ENCODE results near the gene CNTN4. TPM values are rescaled to one million over a fixed set of nuclear protein-coding genes. Genes with fewer than 3 reads are reported as not detected.

The CNTN4 gene
- total and polyA plus RNA-seq, 2 experiments from 2014 or later = 0.91 to 4.0 TPM

DNA sequence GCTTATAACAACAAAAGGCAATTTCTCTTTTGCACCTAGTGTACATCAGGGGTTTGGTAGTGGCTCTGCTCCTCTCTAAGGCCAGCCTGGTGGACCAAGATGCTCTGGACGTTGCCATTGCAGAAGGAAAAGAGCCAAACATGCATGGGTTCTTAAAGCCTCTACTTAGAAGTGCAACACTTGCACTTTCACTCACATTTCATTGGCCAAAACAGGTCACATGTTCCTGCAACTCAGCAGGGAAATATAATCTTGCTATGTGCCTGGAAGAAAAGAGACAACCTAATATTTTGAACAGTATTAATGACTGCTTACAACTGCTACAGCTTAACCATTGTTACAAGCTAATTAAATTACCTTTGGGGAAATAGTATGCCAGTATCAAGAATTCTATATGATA, 828.6 kb downstream of the CNTN4 start:
- Mint-ChIP-seq H3K36me3 (ENCODE audit: low read depth) (peaks cover 23% of the 10 kb centered on the region), H3K4me1 (no peaks in the 10 kb centered on the region), H3K9me3 (peaks cover 92% of the 10 kb centered on the region), H3K27me3 (ENCODE audit: insufficient read depth, low read depth, poor library complexity) (no peaks in the 10 kb centered on the region), H3K4me3 (no peak overlapping the region), H3K27ac (no peak overlapping the region)
- DNase-seq (ENCODE audit: low spot score) = no peak
- no peaks in the 10 kb centered on the region for H3K36me3 ChIP-seq (ENCODE audit: insufficient read depth)
- H2AFZ ChIP-seq = no peak overlapping the region
- no peaks in the 10 kb centered on the region for H3K9me2 ChIP-seq (ENCODE audit: insufficient read depth)
- H4K20me1 ChIP-seq (replicated peaks; ENCODE audit: insufficient read depth) = no peaks in the 10 kb centered on the region
- no peak overlapping the region for H3K27ac ChIP-seq (ENCODE audit: low read depth)
- H3K4me1 ChIP-seq (ENCODE audit: insufficient read depth) = peaks cover 5% of the 10 kb centered on the region
- no peaks in the 10 kb centered on the region for H3K79me2 ChIP-seq (replicated peaks; ENCODE audit: insufficient read depth)
- no peaks in the 10 kb centered on the region for H3K27me3 ChIP-seq (ENCODE audit: insufficient read depth)
- TF ChIP-seq EZH2phosphoT487 (IDR thresholded peaks at IDR 0.05; ENCODE audit: unreplicated experiment) (no peak), NANOG (IDR thresholded peaks at IDR 0.05; ENCODE audit: borderline replicate concordance) (no peak), ZNF114 (CRISPR knock-in tag; IDR thresholded peaks at IDR 0.05) (no peak), EZH2 (IDR thresholded peaks at IDR 0.05; ENCODE audit: low read depth, unreplicated experiment) (no peak), JUNB (IDR thresholded peaks at IDR 0.05; ENCODE audit: unreplicated experiment) (no peak), CREB1 (CRISPR knock-in tag; IDR thresholded peaks at IDR 0.05; ENCODE audit: low read depth) (no peak), POLR2AphosphoS5 (IDR thresholded peaks at IDR 0.05; ENCODE audit: low read depth) (no peak), ZNF331 (CRISPR knock-in tag; IDR thresholded peaks at IDR 0.05; ENCODE audit: low read depth) (no peak), STAT1 (IDR thresholded peaks at IDR 0.05; ENCODE audit: unreplicated experiment) (no peak)
- TF ChIP-seq, protein P1, sequence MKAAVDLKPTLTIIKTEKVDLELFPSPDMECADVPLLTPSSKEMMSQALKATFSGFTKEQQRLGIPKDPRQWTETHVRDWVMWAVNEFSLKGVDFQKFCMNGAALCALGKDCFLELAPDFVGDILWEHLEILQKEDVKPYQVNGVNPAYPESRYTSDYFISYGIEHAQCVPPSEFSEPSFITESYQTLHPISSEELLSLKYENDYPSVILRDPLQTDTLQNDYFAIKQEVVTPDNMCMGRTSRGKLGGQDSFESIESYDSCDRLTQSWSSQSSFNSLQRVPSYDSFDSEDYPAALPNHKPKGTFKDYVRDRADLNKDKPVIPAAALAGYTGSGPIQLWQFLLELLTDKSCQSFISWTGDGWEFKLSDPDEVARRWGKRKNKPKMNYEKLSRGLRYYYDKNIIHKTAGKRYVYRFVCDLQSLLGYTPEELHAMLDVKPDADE (IDR thresholded peaks at IDR 0.05) = no peak
- TF ChIP-seq, protein P2, sequence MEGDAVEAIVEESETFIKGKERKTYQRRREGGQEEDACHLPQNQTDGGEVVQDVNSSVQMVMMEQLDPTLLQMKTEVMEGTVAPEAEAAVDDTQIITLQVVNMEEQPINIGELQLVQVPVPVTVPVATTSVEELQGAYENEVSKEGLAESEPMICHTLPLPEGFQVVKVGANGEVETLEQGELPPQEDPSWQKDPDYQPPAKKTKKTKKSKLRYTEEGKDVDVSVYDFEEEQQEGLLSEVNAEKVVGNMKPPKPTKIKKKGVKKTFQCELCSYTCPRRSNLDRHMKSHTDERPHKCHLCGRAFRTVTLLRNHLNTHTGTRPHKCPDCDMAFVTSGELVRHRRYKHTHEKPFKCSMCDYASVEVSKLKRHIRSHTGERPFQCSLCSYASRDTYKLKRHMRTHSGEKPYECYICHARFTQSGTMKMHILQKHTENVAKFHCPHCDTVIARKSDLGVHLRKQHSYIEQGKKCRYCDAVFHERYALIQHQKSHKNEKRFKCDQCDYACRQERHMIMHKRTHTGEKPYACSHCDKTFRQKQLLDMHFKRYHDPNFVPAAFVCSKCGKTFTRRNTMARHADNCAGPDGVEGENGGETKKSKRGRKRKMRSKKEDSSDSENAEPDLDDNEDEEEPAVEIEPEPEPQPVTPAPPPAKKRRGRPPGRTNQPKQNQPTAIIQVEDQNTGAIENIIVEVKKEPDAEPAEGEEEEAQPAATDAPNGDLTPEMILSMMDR (conservative IDR thresholded peaks at IDR 0.05; ENCODE audit: low read depth in 2 of 2) = no peak
- TF ChIP-seq, protein P3, sequence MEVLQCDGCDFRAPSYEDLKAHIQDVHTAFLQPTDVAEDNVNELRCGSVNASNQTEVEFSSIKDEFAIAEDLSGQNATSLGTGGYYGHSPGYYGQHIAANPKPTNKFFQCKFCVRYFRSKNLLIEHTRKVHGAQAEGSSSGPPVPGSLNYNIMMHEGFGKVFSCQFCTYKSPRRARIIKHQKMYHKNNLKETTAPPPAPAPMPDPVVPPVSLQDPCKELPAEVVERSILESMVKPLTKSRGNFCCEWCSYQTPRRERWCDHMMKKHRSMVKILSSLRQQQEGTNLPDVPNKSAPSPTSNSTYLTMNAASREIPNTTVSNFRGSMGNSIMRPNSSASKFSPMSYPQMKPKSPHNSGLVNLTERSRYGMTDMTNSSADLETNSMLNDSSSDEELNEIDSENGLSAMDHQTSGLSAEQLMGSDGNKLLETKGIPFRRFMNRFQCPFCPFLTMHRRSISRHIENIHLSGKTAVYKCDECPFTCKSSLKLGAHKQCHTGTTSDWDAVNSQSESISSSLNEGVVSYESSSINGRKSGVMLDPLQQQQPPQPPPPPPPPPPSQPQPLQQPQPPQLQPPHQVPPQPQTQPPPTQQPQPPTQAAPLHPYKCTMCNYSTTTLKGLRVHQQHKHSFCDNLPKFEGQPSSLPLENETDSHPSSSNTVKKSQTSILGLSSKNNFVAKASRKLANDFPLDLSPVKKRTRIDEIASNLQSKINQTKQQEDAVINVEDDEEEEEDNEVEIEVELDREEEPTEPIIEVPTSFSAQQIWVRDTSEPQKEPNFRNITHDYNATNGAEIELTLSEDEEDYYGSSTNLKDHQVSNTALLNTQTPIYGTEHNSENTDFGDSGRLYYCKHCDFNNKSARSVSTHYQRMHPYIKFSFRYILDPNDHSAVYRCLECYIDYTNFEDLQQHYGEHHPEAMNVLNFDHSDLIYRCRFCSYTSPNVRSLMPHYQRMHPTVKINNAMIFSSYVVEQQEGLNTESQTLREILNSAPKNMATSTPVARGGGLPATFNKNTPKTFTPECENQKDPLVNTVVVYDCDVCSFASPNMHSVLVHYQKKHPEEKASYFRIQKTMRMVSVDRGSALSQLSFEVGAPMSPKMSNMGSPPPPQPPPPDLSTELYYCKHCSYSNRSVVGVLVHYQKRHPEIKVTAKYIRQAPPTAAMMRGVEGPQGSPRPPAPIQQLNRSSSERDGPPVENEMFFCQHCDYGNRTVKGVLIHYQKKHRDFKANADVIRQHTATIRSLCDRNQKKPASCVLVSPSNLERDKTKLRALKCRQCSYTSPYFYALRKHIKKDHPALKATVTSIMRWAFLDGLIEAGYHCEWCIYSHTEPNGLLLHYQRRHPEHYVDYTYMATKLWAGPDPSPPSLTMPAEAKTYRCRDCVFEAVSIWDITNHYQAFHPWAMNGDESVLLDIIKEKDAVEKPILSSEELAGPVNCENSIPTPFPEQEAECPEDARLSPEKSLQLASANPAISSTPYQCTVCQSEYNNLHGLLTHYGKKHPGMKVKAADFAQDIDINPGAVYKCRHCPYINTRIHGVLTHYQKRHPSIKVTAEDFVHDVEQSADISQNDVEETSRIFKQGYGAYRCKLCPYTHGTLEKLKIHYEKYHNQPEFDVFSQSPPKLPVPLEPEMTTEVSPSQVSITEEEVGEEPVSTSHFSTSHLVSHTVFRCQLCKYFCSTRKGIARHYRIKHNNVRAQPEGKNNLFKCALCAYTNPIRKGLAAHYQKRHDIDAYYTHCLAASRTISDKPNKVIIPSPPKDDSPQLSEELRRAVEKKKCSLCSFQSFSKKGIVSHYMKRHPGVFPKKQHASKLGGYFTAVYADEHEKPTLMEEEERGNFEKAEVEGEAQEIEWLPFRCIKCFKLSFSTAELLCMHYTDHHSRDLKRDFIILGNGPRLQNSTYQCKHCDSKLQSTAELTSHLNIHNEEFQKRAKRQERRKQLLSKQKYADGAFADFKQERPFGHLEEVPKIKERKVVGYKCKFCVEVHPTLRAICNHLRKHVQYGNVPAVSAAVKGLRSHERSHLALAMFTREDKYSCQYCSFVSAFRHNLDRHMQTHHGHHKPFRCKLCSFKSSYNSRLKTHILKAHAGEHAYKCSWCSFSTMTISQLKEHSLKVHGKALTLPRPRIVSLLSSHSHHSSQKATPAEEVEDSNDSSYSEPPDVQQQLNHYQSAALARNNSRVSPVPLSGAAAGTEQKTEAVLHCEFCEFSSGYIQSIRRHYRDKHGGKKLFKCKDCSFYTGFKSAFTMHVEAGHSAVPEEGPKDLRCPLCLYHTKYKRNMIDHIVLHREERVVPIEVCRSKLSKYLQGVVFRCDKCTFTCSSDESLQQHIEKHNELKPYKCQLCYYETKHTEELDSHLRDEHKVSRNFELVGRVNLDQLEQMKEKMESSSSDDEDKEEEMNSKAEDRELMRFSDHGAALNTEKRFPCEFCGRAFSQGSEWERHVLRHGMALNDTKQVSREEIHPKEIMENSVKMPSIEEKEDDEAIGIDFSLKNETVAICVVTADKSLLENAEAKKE (CRISPR knock-in tag; IDR thresholded peaks at IDR 0.05) = no peak
- TF ChIP-seq, protein P4, sequence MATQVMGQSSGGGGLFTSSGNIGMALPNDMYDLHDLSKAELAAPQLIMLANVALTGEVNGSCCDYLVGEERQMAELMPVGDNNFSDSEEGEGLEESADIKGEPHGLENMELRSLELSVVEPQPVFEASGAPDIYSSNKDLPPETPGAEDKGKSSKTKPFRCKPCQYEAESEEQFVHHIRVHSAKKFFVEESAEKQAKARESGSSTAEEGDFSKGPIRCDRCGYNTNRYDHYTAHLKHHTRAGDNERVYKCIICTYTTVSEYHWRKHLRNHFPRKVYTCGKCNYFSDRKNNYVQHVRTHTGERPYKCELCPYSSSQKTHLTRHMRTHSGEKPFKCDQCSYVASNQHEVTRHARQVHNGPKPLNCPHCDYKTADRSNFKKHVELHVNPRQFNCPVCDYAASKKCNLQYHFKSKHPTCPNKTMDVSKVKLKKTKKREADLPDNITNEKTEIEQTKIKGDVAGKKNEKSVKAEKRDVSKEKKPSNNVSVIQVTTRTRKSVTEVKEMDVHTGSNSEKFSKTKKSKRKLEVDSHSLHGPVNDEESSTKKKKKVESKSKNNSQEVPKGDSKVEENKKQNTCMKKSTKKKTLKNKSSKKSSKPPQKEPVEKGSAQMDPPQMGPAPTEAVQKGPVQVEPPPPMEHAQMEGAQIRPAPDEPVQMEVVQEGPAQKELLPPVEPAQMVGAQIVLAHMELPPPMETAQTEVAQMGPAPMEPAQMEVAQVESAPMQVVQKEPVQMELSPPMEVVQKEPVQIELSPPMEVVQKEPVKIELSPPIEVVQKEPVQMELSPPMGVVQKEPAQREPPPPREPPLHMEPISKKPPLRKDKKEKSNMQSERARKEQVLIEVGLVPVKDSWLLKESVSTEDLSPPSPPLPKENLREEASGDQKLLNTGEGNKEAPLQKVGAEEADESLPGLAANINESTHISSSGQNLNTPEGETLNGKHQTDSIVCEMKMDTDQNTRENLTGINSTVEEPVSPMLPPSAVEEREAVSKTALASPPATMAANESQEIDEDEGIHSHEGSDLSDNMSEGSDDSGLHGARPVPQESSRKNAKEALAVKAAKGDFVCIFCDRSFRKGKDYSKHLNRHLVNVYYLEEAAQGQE (IDR thresholded peaks at IDR 0.05; ENCODE audit: unreplicated experiment) = no peak
- no peak overlapping the region for H3K4me3 ChIP-seq
- no peak overlapping the region for H3K4me2 ChIP-seq
- ATAC-seq = no peak
- H3F3A ChIP-seq (replicated peaks; ENCODE audit: low read depth) = no peaks in the 10 kb centered on the region

Data from GM23338 (cell line).